GM19099 (cell line): ENCODE data around the gene C2orf66.

Source experiments
- POLR2A ChIP-seq: IDR thresholded peaks from 3 replicates; pipeline ENCODE4 v1.6.1; 2011; ENCODE audit warnings: low read depth; ENCODE audit not compliant: insufficient read length; ENCODE audit errors: extremely low read depth

C2orf66 gene

GRCh38 chr2:196801674-196802261, 7.4 kb downstream of the C2orf66 start:
- no peak for TF ChIP-seq POLR2A

- no peak for TF ChIP-seq POLR2A
These were observed 10.2 kb downstream of the C2orf66 start for GRCh38 chr2:196798980-196799379.

- TF ChIP-seq POLR2A: no peak
These were observed 16.3 kb downstream of the C2orf66 start for GRCh38 chr2:196792865-196793264.

GRCh38 chr2:196783431-196784094, 25.6 kb downstream of the C2orf66 start:
- TF ChIP-seq POLR2A: no peak

GRCh38 chr2:196767101-196767500, 42.1 kb downstream of the C2orf66 start:
- no peak for TF ChIP-seq POLR2A

- TF ChIP-seq POLR2A: no peak
These were observed 49.8 kb downstream of the C2orf66 start for GRCh38 chr2:196759378-196759706.

- TF ChIP-seq POLR2A: no peak
These were observed 50.4 kb downstream of the C2orf66 start for GRCh38 chr2:196758474-196759377.
